ENCODE results near the gene PHLPP1. TPM values are rescaled to one million over a fixed set of nuclear protein-coding genes. Genes with fewer than 3 reads are reported as not detected.

PHLPP1 gene
- total and polyA plus RNA-seq, 2 of the 13 experiments (the other 11 are each of a cell fraction or from before 2014, with no cell fraction given) = 9.8 to 18.5 TPM

DNA sequence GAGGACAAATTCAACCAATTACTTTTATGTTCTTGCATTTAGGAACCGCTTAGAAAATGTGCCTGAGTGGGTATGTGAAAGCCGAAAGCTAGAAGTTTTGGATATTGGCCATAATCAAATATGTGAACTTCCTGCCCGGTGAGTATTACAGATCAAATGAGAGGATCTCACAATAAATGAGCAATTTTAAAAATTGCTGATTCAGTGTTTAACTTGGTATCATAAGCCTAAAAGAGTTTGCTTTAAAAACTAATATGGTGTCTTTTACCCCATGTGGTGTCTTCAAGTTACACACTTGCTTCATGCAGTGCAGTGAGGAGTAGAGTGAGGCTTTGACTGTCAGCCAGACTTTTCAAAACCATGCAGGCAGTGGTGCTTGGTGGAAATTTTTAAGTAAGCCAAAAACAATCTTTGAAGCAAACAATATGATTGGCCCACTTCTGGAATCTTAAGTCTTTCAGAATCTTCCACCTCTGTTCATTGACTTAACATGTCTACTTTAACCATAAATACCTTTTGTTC lies 199.6 kb downstream of the PHLPP1 start:
- intact Hi-C loops (cut with micrococcal nuclease; ENCODE audit: unreplicated experiment) = no loop called here
- 95% methylated on average over 3 of the region's 3 CpGs for WGBS (ENCODE audit: low lambda C conversion rate)

DNA sequence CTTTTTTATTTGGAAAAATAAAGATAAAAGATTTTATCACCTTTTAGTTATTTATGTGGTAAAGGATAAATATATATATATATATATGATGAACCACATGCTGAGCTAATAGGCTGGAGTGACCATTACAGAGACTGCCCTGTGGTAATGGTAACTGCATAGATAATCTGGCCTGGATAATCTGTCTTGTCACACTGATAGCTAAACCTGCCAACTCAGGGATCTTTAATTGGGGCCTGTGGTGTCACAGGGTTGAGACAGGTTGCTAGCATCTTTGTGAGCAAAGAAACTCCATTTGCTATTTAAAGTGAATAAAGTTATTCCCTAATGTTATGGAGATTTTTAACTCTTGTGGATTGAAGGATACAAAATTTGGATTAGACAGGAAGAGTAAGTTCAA lies 203.0 kb downstream of the PHLPP1 start:
- Histone ChIP-seq H3K79me2 (ENCODE audit: insufficient read depth, low read length) (no peaks in the 10 kb centered on the region), H3K4me1 (ENCODE audit: insufficient read depth, low read length) (no peaks in the 10 kb centered on the region), H3K4me2 (ENCODE audit: low read depth, low read length) (no peak overlapping the region), H3K27ac (ENCODE audit: extremely low read length, insufficient read depth, low read length) (no peak overlapping the region), H3K27me3 (ENCODE audit: control insufficient read depth in 1 of 2, insufficient read depth in 2 of 2, low read length in 2 of 2) (no peaks in the 10 kb centered on the region), H4K20me1 (ENCODE audit: insufficient read depth, low read length) (no peaks in the 10 kb centered on the region), H3K4me3 (replicated peaks in 1 of 3; ENCODE audit: insufficient read depth in 1 of 3, low read depth in 2 of 3, low read length in 3 of 3) (no peak overlapping the region), H3K9me3 (ENCODE audit: low read length) (no peaks in the 10 kb centered on the region), H2AFZ (ENCODE audit: low read length) (no peak overlapping the region), H3K36me3 (replicated peaks in 1 of 2; ENCODE audit: control insufficient read depth in 1 of 2, insufficient read depth in 2 of 2, low read length in 2 of 2) (peaks cover 6 to 41% of the 10 kb centered on the region in 2 experiments), H3K9ac (ENCODE audit: insufficient read depth, low read depth, low read length) (no peak overlapping the region)
- CTCF ChIA-PET (ENCODE audit: low intra/inter-chr PET ratio, low total read pairs) = no interaction called here
- DNase-seq (ENCODE audit: low spot score) (no peak), ATAC-seq (no peak), FAIRE-seq (no peak)
- intact Hi-C loops (cut with micrococcal nuclease; ENCODE audit: unreplicated experiment) = no loop called here
- no TSS peak for BruUV-seq (replicated peaks)
- in situ Hi-C loops (cut with HindIII; ENCODE audit: extremely low pct_ligation_motif_present, low pct_unique_long_range_greater_than_20kb) = no loop called here
- POLR2A ChIA-PET = no interaction called here
- TF ChIP-seq ZNF558 (CRISPR knock-in tag; IDR thresholded peaks at IDR 0.05; ENCODE audit: borderline replicate concordance) = no peak
- TF ChIP-seq, protein P1, sequence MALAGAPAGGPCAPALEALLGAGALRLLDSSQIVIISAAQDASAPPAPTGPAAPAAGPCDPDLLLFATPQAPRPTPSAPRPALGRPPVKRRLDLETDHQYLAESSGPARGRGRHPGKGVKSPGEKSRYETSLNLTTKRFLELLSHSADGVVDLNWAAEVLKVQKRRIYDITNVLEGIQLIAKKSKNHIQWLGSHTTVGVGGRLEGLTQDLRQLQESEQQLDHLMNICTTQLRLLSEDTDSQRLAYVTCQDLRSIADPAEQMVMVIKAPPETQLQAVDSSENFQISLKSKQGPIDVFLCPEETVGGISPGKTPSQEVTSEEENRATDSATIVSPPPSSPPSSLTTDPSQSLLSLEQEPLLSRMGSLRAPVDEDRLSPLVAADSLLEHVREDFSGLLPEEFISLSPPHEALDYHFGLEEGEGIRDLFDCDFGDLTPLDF (CRISPR knock-in tag; IDR thresholded peaks at IDR 0.05) = no peak
- no peak for TF ChIP-seq KDM6A (CRISPR knock-in tag; IDR thresholded peaks at IDR 0.05; ENCODE audit: low read depth)
- no peak for TF ChIP-seq ZFP82 (CRISPR knock-in tag; IDR thresholded peaks at IDR 0.05; ENCODE audit: borderline replicate concordance)
- no peak for TF ChIP-seq ARNT2 (CRISPR knock-in tag; IDR thresholded peaks at IDR 0.05; ENCODE audit: low read depth)
- TF ChIP-seq, protein P2, sequence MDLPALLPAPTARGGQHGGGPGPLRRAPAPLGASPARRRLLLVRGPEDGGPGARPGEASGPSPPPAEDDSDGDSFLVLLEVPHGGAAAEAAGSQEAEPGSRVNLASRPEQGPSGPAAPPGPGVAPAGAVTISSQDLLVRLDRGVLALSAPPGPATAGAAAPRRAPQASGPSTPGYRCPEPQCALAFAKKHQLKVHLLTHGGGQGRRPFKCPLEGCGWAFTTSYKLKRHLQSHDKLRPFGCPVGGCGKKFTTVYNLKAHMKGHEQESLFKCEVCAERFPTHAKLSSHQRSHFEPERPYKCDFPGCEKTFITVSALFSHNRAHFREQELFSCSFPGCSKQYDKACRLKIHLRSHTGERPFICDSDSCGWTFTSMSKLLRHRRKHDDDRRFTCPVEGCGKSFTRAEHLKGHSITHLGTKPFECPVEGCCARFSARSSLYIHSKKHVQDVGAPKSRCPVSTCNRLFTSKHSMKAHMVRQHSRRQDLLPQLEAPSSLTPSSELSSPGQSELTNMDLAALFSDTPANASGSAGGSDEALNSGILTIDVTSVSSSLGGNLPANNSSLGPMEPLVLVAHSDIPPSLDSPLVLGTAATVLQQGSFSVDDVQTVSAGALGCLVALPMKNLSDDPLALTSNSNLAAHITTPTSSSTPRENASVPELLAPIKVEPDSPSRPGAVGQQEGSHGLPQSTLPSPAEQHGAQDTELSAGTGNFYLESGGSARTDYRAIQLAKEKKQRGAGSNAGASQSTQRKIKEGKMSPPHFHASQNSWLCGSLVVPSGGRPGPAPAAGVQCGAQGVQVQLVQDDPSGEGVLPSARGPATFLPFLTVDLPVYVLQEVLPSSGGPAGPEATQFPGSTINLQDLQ (CRISPR knock-in tag; IDR thresholded peaks at IDR 0.05) = no peak
- TF ChIP-seq, protein P3, sequence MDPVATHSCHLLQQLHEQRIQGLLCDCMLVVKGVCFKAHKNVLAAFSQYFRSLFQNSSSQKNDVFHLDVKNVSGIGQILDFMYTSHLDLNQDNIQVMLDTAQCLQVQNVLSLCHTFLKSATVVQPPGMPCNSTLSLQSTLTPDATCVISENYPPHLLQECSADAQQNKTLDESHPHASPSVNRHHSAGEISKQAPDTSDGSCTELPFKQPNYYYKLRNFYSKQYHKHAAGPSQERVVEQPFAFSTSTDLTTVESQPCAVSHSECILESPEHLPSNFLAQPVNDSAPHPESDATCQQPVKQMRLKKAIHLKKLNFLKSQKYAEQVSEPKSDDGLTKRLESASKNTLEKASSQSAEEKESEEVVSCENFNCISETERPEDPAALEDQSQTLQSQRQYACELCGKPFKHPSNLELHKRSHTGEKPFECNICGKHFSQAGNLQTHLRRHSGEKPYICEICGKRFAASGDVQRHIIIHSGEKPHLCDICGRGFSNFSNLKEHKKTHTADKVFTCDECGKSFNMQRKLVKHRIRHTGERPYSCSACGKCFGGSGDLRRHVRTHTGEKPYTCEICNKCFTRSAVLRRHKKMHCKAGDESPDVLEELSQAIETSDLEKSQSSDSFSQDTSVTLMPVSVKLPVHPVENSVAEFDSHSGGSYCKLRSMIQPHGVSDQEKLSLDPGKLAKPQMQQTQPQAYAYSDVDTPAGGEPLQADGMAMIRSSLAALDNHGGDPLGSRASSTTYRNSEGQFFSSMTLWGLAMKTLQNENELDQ (CRISPR knock-in tag; IDR thresholded peaks at IDR 0.05; ENCODE audit: borderline replicate concordance) = no peak

More for the DNA sequence above, 199.6 kb downstream of the PHLPP1 start:
- POLR2A ChIA-PET = no interaction called here
- H3K27me3 ChIP-seq (ENCODE audit: control insufficient read depth in 1 of 2, insufficient read depth in 2 of 2, low read length in 2 of 2) = no peaks in the 10 kb centered on the region
- DNase-seq (ENCODE audit: low spot score) (no peak), FAIRE-seq (no peak), ATAC-seq (no peak)
- no peak overlapping the region for H3K27ac ChIP-seq (ENCODE audit: extremely low read length, insufficient read depth, low read length)
- no peak overlapping the region for H3K4me3 ChIP-seq (replicated peaks in 1 of 3; ENCODE audit: insufficient read depth in 1 of 3, low read depth in 2 of 3, low read length in 3 of 3)
- CTCF ChIA-PET (ENCODE audit: low intra/inter-chr PET ratio, low total read pairs) = no interaction called here
- no peaks in the 10 kb centered on the region for H3K9me3 ChIP-seq (ENCODE audit: low read length)
- in situ Hi-C loops (cut with HindIII; ENCODE audit: extremely low pct_ligation_motif_present, low pct_unique_long_range_greater_than_20kb) = no loop called here
- H3K36me3 ChIP-seq (replicated peaks in 1 of 2; ENCODE audit: control insufficient read depth in 1 of 2, insufficient read depth in 2 of 2, low read length in 2 of 2) = peaks cover 4 to 26% of the 10 kb centered on the region in 2 experiments
- H4K20me1 ChIP-seq (ENCODE audit: insufficient read depth, low read length) = no peaks in the 10 kb centered on the region
- no peaks in the 10 kb centered on the region for H3K4me1 ChIP-seq (ENCODE audit: insufficient read depth, low read length)
- no peak overlapping the region for H3K9ac ChIP-seq (ENCODE audit: insufficient read depth, low read depth, low read length)
- no peaks in the 10 kb centered on the region for H3K79me2 ChIP-seq (ENCODE audit: insufficient read depth, low read length)
- H2AFZ ChIP-seq (ENCODE audit: low read length) = no peak overlapping the region
- no peak overlapping the region for H3K4me2 ChIP-seq (ENCODE audit: low read depth, low read length)
- TF ChIP-seq MAFK (conservative IDR thresholded peaks at IDR 0.05 in 1 of 2, IDR thresholded peaks at IDR 0.05 in 1 of 2; ENCODE audit: low read length in 2 of 2) (peak; percentile 89 to 94), MAFF (IDR thresholded peaks at IDR 0.05; ENCODE audit: low read depth, low read length) (peak; percentile 86)
- TF ChIP-seq, protein P4, sequence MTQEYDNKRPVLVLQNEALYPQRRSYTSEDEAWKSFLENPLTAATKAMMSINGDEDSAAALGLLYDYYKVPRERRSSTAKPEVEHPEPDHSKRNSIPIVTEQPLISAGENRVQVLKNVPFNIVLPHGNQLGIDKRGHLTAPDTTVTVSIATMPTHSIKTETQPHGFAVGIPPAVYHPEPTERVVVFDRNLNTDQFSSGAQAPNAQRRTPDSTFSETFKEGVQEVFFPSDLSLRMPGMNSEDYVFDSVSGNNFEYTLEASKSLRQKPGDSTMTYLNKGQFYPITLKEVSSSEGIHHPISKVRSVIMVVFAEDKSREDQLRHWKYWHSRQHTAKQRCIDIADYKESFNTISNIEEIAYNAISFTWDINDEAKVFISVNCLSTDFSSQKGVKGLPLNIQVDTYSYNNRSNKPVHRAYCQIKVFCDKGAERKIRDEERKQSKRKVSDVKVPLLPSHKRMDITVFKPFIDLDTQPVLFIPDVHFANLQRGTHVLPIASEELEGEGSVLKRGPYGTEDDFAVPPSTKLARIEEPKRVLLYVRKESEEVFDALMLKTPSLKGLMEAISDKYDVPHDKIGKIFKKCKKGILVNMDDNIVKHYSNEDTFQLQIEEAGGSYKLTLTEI (CRISPR knock-in tag; conservative IDR thresholded peaks at IDR 0.05) = no peak
- no TSS peak for BruUV-seq (replicated peaks)
